HEK293 (cell line): ENCODE data around the gene TRAF2.

Experiments
- CTCF ChIA-PET: fragments of 350-600 bp; formaldehyde crosslinking; extraction: SDS; loops from one replicate; lab custom pipeline; 2021; ENCODE audit warnings: antibody characterized with exemption; lab: Yijun Ruan, JAX
- POLR2A ChIA-PET: fragments of 300-600 bp; formaldehyde crosslinking; extraction: SDS; loops from one replicate; lab custom pipeline; 2020; ENCODE audit warnings: antibody characterized with exemption, inconsistent platforms; lab: Yijun Ruan, JAX
- H3K27ac ChIP-seq: fragments of 200-500 bp; sonication (Bioruptor generic); 2 replicates; pipeline ENCODE4 v1.5.1; 2014; ENCODE audit warnings: low read depth, low read length, control low read depth, inconsistent platforms; ENCODE audit errors: extremely low read depth
- H3K36me3 ChIP-seq, 2 experiments: fragments of 200-500 bp in 1 of 2; sonication (Bioruptor generic) in 1 of 2; 1 replicate in 1 of 2; 2 replicates in 1 of 2; pipeline ENCODE4 v1.5.1; 2014 to 2017; ENCODE audit warnings: inconsistent platforms in 2 of 2, low read length in 2 of 2; ENCODE audit not compliant: control insufficient read depth in 2 of 2, insufficient read depth in 1 of 2
- H3K4me1 ChIP-seq: fragments of 200-500 bp; sonication (Bioruptor generic); 2 replicates; pipeline ENCODE4 v1.5.1; 2014; ENCODE audit warnings: mild to moderate bottlenecking, low read length, inconsistent platforms; ENCODE audit not compliant: control insufficient read depth, insufficient read depth
- H3K4me3 ChIP-seq: 2 replicates; pipeline ENCODE4 v1.5.1; 2011; ENCODE audit warnings: low read depth, mild to moderate bottlenecking, control low read depth, low read length, moderate library complexity
- H3K9me3 ChIP-seq: fragments of 200-500 bp; sonication (Bioruptor generic); 2 replicates; pipeline ENCODE4 v1.5.1; 2014; ENCODE audit warnings: low read depth, low read length, inconsistent platforms; ENCODE audit not compliant: control insufficient read depth, insufficient read depth
- EGR2 ChIP-seq: fragments of 450-650 bp; formaldehyde crosslinking; IDR thresholded peaks from 2 replicates; pipeline ENCODE4 v1.5.1; 2016; ENCODE audit warnings: low read depth, missing biosample characterization, missing genetic modification characterization
- KLF8 ChIP-seq: fragments of 450-650 bp; formaldehyde crosslinking; IDR thresholded peaks from 2 replicates; pipeline ENCODE4 v1.5.1; 2016; ENCODE audit warnings: missing biosample characterization, missing genetic modification characterization
- ZBTB20 ChIP-seq: fragments of 450-650 bp; formaldehyde crosslinking; IDR thresholded peaks from 2 replicates; pipeline ENCODE4 v1.5.1; 2016; ENCODE audit warnings: missing biosample characterization, missing genetic modification characterization
- ZFP41 ChIP-seq: fragments of 450-650 bp; formaldehyde crosslinking; IDR thresholded peaks from 2 replicates; pipeline ENCODE4 v1.5.1; 2016; ENCODE audit warnings: missing biosample characterization, missing genetic modification characterization, borderline replicate concordance
- ZFP69B ChIP-seq: fragments of 450-650 bp; formaldehyde crosslinking; IDR thresholded peaks from 2 replicates; pipeline ENCODE4 v1.5.1; 2016; ENCODE audit warnings: missing biosample characterization, missing genetic modification characterization
- ZNF157 ChIP-seq: fragments of 450-650 bp; formaldehyde crosslinking; IDR thresholded peaks from 2 replicates; pipeline ENCODE4 v1.5.1; 2016; ENCODE audit warnings: missing biosample characterization, missing genetic modification characterization
- ZNF202 ChIP-seq: fragments of 450-650 bp; formaldehyde crosslinking; IDR thresholded peaks from 2 replicates; pipeline ENCODE4 v1.5.1; 2016; ENCODE audit warnings: missing biosample characterization, missing genetic modification characterization, borderline replicate concordance
- ZNF426 ChIP-seq: fragments of 450-650 bp; formaldehyde crosslinking; IDR thresholded peaks from 2 replicates; pipeline ENCODE4 v1.5.1; 2017; ENCODE audit warnings: missing biosample characterization, missing genetic modification characterization, mild to moderate bottlenecking, inconsistent platforms, moderate library complexity
- ZNF596 ChIP-seq: fragments of 450-650 bp; IDR thresholded peaks from 2 replicates; pipeline ENCODE4 v1.5.0; 2018; ENCODE audit warnings: missing biosample characterization, mild to moderate bottlenecking, missing genetic modification characterization, moderate library complexity
- ZNF785 ChIP-seq: fragments of 450-650 bp; formaldehyde crosslinking; IDR thresholded peaks from 2 replicates; pipeline ENCODE4 v1.5.1; 2016; ENCODE audit warnings: missing biosample characterization, missing genetic modification characterization
- ZNF837 ChIP-seq: fragments of 450-650 bp; formaldehyde crosslinking; IDR thresholded peaks from 2 replicates; pipeline ENCODE4 v1.5.1; 2016; ENCODE audit warnings: missing biosample characterization, missing genetic modification characterization
- ZSCAN23 ChIP-seq: fragments of 450-650 bp; formaldehyde crosslinking; IDR thresholded peaks from 2 replicates; pipeline ENCODE4 v1.5.1; 2016; ENCODE audit warnings: missing biosample characterization, missing genetic modification characterization
- TF ChIP-seq, protein P1 (sequence below): fragments of 450-650 bp; formaldehyde crosslinking; IDR thresholded peaks from 2 replicates; pipeline ENCODE4 v1.5.1; 2016; ENCODE audit warnings: missing biosample characterization, missing genetic modification characterization
- TF ChIP-seq, protein P2 (sequence below): fragments of 450-650 bp; formaldehyde crosslinking; IDR thresholded peaks from 2 replicates; pipeline ENCODE4 v1.5.1; 2016; ENCODE audit warnings: missing biosample characterization, missing genetic modification characterization
- TF ChIP-seq, protein P3 (sequence below): fragments of 450-650 bp; formaldehyde crosslinking; IDR thresholded peaks from 2 replicates; pipeline ENCODE4 v1.5.1; 2016; ENCODE audit warnings: missing biosample characterization, missing genetic modification characterization
- TF ChIP-seq, protein P4 (sequence below): fragments of 450-650 bp; IDR thresholded peaks from 2 replicates; pipeline ENCODE4 v1.5.1; 2018; ENCODE audit warnings: missing biosample characterization, mild to moderate bottlenecking, missing genetic modification characterization
- TF ChIP-seq, protein P5 (sequence below): fragments of 450-650 bp; formaldehyde crosslinking; IDR thresholded peaks from 2 replicates; pipeline ENCODE4 v1.5.1; 2017; ENCODE audit warnings: missing biosample characterization, missing genetic modification characterization

TRAF2 gene

GRCh38 chr9:136962701-136963248 lies 76.5 kb downstream of the TRAF2 start (continued):
- TF ChIP-seq ZNF202 (tag by site-specific recombination) (no peak), ZSCAN23 (tag by site-specific recombination) (no peak), EGR2 (tag by site-specific recombination) (0 out of 2 replicates have a peak, but pooled peaks have one; percentile 9), ZNF157 (tag by site-specific recombination) (no peak), KLF8 (tag by site-specific recombination) (no peak), ZNF837 (tag by site-specific recombination) (no peak), ZNF785 (no peak), ZNF426 (no peak), ZNF596 (tag by site-specific recombination) (no peak)
- TF ChIP-seq, protein P1, sequence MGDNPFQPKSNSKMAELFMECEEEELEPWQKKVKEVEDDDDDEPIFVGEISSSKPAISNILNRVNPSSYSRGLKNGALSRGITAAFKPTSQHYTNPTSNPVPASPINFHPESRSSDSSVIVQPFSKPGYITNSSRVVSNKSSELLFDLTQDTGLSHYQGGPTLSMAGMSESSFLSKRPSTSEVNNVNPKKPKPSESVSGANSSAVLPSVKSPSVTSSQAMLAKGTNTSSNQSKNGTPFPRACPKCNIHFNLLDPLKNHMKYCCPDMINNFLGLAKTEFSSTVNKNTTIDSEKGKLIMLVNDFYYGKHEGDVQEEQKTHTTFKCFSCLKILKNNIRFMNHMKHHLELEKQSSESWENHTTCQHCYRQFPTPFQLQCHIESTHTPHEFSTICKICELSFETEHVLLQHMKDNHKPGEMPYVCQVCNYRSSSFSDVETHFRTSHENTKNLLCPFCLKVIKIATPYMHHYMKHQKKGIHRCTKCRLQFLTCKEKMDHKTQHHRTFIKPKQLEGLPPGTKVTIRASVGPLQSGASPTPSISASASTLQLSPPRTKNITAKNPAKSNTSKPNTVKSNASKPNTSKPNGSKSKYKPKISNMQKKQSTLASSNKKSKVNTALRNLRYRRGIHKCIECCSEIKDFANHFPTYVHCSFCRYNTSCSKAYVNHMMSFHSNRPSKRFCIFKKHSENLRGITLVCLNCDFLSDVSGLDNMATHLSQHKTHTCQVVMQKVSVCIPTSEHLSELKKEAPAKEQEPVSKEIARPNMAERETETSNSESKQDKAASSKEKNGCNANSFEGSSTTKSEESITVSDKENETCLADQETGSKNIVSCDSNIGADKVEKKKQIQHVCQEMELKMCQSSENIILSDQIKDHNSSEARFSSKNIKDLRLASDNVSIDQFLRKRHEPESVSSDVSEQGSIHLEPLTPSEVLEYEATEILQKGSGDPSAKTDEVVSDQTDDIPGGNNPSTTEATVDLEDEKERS (tag by site-specific recombination): no peak
- TF ChIP-seq, protein P2, sequence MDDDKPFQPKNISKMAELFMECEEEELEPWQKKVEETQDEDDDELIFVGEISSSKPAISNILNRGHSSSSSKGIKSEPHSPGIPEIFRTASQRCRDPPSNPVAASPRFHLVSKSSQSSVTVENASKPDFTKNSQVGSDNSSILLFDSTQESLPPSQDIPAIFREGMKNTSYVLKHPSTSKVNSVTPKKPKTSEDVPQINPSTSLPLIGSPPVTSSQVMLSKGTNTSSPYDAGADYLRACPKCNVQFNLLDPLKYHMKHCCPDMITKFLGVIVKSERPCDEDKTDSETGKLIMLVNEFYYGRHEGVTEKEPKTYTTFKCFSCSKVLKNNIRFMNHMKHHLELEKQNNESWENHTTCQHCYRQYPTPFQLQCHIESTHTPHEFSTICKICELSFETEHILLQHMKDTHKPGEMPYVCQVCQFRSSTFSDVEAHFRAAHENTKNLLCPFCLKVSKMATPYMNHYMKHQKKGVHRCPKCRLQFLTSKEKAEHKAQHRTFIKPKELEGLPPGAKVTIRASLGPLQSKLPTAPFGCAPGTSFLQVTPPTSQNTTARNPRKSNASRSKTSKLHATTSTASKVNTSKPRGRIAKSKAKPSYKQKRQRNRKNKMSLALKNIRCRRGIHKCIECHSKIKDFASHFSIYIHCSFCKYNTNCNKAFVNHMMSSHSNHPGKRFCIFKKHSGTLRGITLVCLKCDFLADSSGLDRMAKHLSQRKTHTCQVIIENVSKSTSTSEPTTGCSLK (tag by site-specific recombination): no peak
- TF ChIP-seq, protein P3, sequence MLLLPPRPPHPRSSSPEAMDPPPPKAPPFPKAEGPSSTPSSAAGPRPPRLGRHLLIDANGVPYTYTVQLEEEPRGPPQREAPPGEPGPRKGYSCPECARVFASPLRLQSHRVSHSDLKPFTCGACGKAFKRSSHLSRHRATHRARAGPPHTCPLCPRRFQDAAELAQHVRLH (tag by site-specific recombination): no peak
- TF ChIP-seq, protein P4, sequence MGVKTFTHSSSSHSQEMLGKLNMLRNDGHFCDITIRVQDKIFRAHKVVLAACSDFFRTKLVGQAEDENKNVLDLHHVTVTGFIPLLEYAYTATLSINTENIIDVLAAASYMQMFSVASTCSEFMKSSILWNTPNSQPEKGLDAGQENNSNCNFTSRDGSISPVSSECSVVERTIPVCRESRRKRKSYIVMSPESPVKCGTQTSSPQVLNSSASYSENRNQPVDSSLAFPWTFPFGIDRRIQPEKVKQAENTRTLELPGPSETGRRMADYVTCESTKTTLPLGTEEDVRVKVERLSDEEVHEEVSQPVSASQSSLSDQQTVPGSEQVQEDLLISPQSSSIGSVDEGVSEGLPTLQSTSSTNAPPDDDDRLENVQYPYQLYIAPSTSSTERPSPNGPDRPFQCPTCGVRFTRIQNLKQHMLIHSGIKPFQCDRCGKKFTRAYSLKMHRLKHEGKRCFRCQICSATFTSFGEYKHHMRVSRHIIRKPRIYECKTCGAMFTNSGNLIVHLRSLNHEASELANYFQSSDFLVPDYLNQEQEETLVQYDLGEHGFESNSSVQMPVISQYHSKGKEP (tag by site-specific recombination): no peak

GRCh38 chr9:136963341-136963740 lies 77.0 kb downstream of the TRAF2 start:
- H3K9me3 ChIP-seq: no peaks in the 10 kb centered on the region
- TF ChIP-seq ZFP69B (tag by site-specific recombination) (0 out of 2 replicates have a peak, but pooled peaks have one; percentile 0), ZBTB20 (peak; percentile 52), ZFP41 (tag by site-specific recombination) (no peak)
- TF ChIP-seq, protein P5, sequence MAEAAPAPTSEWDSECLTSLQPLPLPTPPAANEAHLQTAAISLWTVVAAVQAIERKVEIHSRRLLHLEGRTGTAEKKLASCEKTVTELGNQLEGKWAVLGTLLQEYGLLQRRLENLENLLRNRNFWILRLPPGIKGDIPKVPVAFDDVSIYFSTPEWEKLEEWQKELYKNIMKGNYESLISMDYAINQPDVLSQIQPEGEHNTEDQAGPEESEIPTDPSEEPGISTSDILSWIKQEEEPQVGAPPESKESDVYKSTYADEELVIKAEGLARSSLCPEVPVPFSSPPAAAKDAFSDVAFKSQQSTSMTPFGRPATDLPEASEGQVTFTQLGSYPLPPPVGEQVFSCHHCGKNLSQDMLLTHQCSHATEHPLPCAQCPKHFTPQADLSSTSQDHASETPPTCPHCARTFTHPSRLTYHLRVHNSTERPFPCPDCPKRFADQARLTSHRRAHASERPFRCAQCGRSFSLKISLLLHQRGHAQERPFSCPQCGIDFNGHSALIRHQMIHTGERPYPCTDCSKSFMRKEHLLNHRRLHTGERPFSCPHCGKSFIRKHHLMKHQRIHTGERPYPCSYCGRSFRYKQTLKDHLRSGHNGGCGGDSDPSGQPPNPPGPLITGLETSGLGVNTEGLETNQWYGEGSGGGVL (tag by site-specific recombination): no peak
- H3K27ac ChIP-seq: no peak overlapping the region
- H3K4me3 ChIP-seq: no peak overlapping the region
- H3K36me3 ChIP-seq: no peaks in the 10 kb centered on the region
- ChIA-PET POLR2A (no interaction called here), CTCF (interaction anchor here (1.0 to 2.1 kb wide), 2 partner anchors 16 to 180 kb away, joined by 3 to 9 read pairs; no protein-coding TSS in a partner anchor)
- no peaks in the 10 kb centered on the region for H3K4me1 ChIP-seq
